Neural cell (in vitro differentiated cells): Measurements from ENCODE around the gene TMUB1.

Experiments used
- CTCF ChIP-seq: fragments of 450-650 bp; IDR thresholded peaks from 2 replicates; pipeline ENCODE4 v1.5.1; 2014; ENCODE audit warnings: antibody characterized with exemption, mild to moderate bottlenecking, moderate library complexity; ENCODE audit not compliant: poor library complexity, severe bottlenecking
- RAD21 ChIP-seq: fragments of 450-650 bp; conservative IDR thresholded peaks from 2 replicates; pipeline ENCODE4 v1.6.1; 2014; ENCODE audit warnings: antibody characterized with exemption, mild to moderate bottlenecking, moderate library complexity

GRCh38 chr7:151075978-151076426 is 7.3 kb downstream of the TMUB1 start:
- TF ChIP-seq CTCF (no peak), RAD21 (no peak)
